OCI-LY1 (cell line): ENCODE measurements around the gene GAK.

ENCODE experiments used
- EZH2 ChIP-seq: fragments of 200-600 bp; sonication (generic), shearing (Covaris generic); IDR thresholded peaks from 2 replicates; pipeline ENCODE4 v1.8.0; 2017; ENCODE audit warnings: borderline replicate concordance, mixed run types, mild to moderate bottlenecking, antibody characterized with exemption, low read length, moderate library complexity, mixed read lengths
- TF ChIP-seq, protein P1 (sequence below): fragments of 200-600 bp; sonication (generic), shearing (Covaris generic); IDR thresholded peaks from 2 replicates; pipeline ENCODE4 v1.5.1; 2017; ENCODE audit warnings: mild to moderate bottlenecking, antibody characterized with exemption, low read length, moderate library complexity, mixed read lengths

DNA sequence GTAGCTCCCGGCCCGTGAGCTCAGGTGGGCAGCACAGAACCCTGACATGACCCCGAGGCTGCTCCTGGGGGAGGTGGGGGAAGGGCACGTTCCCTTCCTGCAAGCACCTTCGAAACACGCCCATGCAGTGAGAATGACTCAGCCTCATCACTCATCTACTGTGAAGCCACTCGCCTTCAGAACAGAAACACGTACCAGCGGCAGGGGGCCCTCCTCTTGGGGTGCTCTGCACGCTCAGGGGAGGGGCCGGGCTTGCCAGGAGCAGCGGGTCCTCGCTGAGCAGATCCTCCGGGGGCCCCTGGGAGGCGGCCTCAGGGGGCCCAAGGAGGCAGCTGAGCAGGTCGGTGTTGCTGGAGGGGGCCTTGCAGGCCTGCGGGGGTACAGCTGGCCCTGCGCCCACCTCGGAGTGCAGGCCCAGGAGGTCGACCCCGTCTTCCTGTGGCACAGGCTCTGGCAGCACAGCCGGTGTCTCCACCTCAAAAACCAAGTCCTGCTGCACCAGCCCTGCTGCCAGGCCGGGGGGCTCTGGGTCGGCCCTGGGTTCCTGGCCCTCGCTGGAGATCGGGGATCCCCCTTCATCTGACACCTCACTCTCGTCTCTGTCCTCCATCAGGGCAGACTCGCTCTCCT, 65.2 kb downstream of the GAK start:
- TF ChIP-seq, protein P1, sequence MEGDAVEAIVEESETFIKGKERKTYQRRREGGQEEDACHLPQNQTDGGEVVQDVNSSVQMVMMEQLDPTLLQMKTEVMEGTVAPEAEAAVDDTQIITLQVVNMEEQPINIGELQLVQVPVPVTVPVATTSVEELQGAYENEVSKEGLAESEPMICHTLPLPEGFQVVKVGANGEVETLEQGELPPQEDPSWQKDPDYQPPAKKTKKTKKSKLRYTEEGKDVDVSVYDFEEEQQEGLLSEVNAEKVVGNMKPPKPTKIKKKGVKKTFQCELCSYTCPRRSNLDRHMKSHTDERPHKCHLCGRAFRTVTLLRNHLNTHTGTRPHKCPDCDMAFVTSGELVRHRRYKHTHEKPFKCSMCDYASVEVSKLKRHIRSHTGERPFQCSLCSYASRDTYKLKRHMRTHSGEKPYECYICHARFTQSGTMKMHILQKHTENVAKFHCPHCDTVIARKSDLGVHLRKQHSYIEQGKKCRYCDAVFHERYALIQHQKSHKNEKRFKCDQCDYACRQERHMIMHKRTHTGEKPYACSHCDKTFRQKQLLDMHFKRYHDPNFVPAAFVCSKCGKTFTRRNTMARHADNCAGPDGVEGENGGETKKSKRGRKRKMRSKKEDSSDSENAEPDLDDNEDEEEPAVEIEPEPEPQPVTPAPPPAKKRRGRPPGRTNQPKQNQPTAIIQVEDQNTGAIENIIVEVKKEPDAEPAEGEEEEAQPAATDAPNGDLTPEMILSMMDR, result no peak
- no peak for TF ChIP-seq EZH2
